ENCODE measurements around the gene UST. TPM values are rescaled to one million over a fixed set of nuclear protein-coding genes. Genes with fewer than 3 reads are reported as not detected.
A peak's percentile ranks its signal among the peaks of the same experiment; 100 is the strongest.

UST gene
- polyA plus RNA-seq, 1 donor (not counting 4 experiments of a cell fraction or from before 2014, with no cell fraction given): 6.1 TPM

DNA sequence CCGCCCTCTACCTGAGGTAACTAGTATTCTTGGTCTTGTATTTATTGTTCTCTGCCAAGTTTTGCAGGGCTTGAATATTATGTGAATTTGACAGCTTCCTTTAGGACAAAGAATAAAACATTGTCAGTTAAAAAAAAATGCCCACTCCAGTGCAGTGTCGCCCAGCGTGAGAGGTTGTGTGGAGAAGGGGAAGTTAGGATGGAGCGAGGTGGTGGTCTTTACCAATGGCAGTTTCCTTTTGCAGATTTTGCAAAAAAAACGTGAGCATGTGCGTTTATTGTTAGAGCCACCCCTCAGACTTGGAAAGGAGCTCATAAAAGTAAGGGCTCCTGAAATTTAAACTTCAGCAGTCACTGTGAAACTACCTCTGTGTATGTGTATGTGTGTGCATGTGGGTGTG, 28.3 kb downstream of the UST start:
- Histone ChIP-seq H4K20me1 (ENCODE audit: control insufficient read depth, extremely low read depth, insufficient read depth, low read length) (no peaks in the 10 kb centered on the region), H3K4me2 (ENCODE audit: control insufficient read depth, extremely low read depth, insufficient read depth, low read depth, low read length) (no peak overlapping the region), H3K9me3 (ENCODE audit: control insufficient read depth, low read depth, low read length) (no peaks in the 10 kb centered on the region), H3K36me3 (ENCODE audit: control insufficient read depth in 2 of 2, extremely low read depth in 1 of 2, insufficient read depth in 2 of 2, low read length in 2 of 2) (no peaks in the 10 kb centered on the region), H3K4me3 (ENCODE audit: control insufficient read depth in 2 of 3, extremely low read depth in 1 of 3, insufficient read depth in 2 of 3, low read depth in 1 of 3, low read length in 3 of 3) (no peak overlapping the region), H3K9me1 (ENCODE audit: control insufficient read depth, extremely low read depth, insufficient read depth, low read length) (no peaks in the 10 kb centered on the region), H3K9ac (ENCODE audit: control insufficient read depth, extremely low read depth, insufficient read depth, low read length) (no peak overlapping the region), H3K27me3 (ENCODE audit: control insufficient read depth, extremely low read depth, insufficient read depth, low read length) (no peaks in the 10 kb centered on the region), H3K79me2 (ENCODE audit: control insufficient read depth, insufficient read depth, low read length) (no peaks in the 10 kb centered on the region), H3K4me1 (ENCODE audit: control insufficient read depth, extremely low read depth, insufficient read depth, low read length) (peaks cover 13% of the 10 kb centered on the region), H3K27ac (ENCODE audit: control insufficient read depth, insufficient read depth, low read length) (no peak overlapping the region), H2AFZ (ENCODE audit: control insufficient read depth, low read length) (no peak overlapping the region)
- TF ChIP-seq, protein P1, sequence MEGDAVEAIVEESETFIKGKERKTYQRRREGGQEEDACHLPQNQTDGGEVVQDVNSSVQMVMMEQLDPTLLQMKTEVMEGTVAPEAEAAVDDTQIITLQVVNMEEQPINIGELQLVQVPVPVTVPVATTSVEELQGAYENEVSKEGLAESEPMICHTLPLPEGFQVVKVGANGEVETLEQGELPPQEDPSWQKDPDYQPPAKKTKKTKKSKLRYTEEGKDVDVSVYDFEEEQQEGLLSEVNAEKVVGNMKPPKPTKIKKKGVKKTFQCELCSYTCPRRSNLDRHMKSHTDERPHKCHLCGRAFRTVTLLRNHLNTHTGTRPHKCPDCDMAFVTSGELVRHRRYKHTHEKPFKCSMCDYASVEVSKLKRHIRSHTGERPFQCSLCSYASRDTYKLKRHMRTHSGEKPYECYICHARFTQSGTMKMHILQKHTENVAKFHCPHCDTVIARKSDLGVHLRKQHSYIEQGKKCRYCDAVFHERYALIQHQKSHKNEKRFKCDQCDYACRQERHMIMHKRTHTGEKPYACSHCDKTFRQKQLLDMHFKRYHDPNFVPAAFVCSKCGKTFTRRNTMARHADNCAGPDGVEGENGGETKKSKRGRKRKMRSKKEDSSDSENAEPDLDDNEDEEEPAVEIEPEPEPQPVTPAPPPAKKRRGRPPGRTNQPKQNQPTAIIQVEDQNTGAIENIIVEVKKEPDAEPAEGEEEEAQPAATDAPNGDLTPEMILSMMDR (optimal IDR thresholded peaks at IDR 0.05 in 1 of 3, IDR thresholded peaks at IDR 0.05 in 1 of 3, conservative IDR thresholded peaks at IDR 0.05 in 1 of 3; ENCODE audit: extremely low read depth in 1 of 3, insufficient read depth in 2 of 3, low read length in 3 of 3): no peak
- no peak for TF ChIP-seq EZH2 (IDR thresholded peaks at IDR 0.05; ENCODE audit: low read length)
- FAIRE-seq (no peak), DNase-seq (ENCODE audit: low read depth, low spot score) (no peak)
- dilution Hi-C loops (cut with MboI; ENCODE audit: extremely low pct_ligation_motif_present, low sequenced_read_pairs): no loop called here

DNA sequence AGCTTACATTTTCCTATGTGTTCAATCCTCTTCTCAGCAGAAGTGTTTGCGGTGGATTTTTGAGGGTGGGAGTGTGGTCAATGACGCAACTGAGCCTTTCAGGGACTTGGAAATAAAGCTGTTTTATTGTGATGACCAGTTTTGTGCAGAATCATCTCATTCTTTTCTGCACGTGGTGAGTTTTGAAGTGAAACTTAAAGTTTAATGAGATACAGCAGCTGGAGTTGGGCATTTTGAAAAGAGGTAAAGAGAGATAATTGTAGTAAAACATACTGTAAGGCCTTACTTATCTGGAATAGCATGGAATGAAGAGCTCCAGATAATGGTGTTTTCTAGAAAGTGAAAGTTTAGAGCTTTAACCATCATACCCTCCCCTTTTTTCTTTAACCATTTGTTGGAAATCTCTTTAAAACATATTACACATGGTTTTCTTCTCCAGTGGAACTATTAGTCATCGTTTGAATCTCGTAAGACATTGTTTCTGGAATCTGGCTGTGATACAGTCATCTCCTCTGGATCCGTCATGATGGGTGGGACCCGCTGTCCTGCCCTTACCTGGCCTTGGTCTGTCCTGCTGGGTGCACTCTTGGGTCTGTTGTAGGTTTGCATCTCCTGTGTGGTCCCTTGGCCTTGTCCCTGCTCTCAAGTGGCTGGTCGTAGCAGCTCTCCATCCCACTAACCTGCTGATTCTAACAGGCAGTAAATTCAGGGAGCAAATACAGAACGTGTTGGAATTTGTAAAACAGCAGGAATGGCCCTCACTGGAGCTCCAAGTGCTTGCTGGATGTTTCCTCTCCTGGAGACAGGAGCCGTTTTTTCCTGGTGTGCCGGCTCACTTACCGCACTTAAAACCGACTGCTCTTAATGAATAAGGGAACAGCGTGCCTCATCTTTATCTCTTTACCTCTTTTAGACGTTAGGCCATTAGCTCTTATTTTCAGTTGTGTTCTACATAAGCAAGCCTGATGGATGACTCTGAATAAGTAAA, 29.8 kb downstream of the UST start:
- H3K27me3 ChIP-seq (ENCODE audit: control insufficient read depth, extremely low read depth, insufficient read depth, low read length): no peaks in the 10 kb centered on the region
- FAIRE-seq (peak; percentile 66), DNase-seq (ENCODE audit: low read depth, low spot score) (peak; percentile 17)
- peak overlapping the region; percentile 12 for H2AFZ ChIP-seq (ENCODE audit: control insufficient read depth, low read length)
- dilution Hi-C loops (cut with MboI; ENCODE audit: extremely low pct_ligation_motif_present, low sequenced_read_pairs): no loop called here
- no peaks in the 10 kb centered on the region for H3K36me3 ChIP-seq (ENCODE audit: control insufficient read depth in 2 of 2, extremely low read depth in 1 of 2, insufficient read depth in 2 of 2, low read length in 2 of 2)
- H3K27ac ChIP-seq (ENCODE audit: control insufficient read depth, insufficient read depth, low read length): peak overlapping the region; percentile 23
- peaks cover 10% of the 10 kb centered on the region for H3K4me1 ChIP-seq (ENCODE audit: control insufficient read depth, extremely low read depth, insufficient read depth, low read length)
- H3K4me2 ChIP-seq (ENCODE audit: control insufficient read depth, extremely low read depth, insufficient read depth, low read depth, low read length): peak overlapping the region; percentile 22
- no peak overlapping the region for H3K4me3 ChIP-seq (ENCODE audit: control insufficient read depth in 2 of 3, extremely low read depth in 1 of 3, insufficient read depth in 2 of 3, low read depth in 1 of 3, low read length in 3 of 3)
- no peaks in the 10 kb centered on the region for H4K20me1 ChIP-seq (ENCODE audit: control insufficient read depth, extremely low read depth, insufficient read depth, low read length)
- no peaks in the 10 kb centered on the region for H3K79me2 ChIP-seq (ENCODE audit: control insufficient read depth, insufficient read depth, low read length)
- H3K9me1 ChIP-seq (ENCODE audit: control insufficient read depth, extremely low read depth, insufficient read depth, low read length): no peaks in the 10 kb centered on the region
- TF ChIP-seq, protein P1 (optimal IDR thresholded peaks at IDR 0.05 in 1 of 3, IDR thresholded peaks at IDR 0.05 in 1 of 3, conservative IDR thresholded peaks at IDR 0.05 in 1 of 3; ENCODE audit: extremely low read depth in 1 of 3, insufficient read depth in 2 of 3, low read length in 3 of 3): peak in 1 of 3 experiments; percentile 40
- TF ChIP-seq EZH2 (IDR thresholded peaks at IDR 0.05; ENCODE audit: low read length): no peak
- H3K9me3 ChIP-seq (ENCODE audit: control insufficient read depth, low read depth, low read length): no peaks in the 10 kb centered on the region
- H3K9ac ChIP-seq (ENCODE audit: control insufficient read depth, extremely low read depth, insufficient read depth, low read length): no peak overlapping the region
